GM23248 (cell line): ENCODE results near the gene LSAMP. TPM values are rescaled to one million over a fixed set of nuclear protein-coding genes. Genes with fewer than 3 reads are reported as not detected.

ENCODE experiments used
- DNase-seq: peaks from one replicate; pipeline ENCODE4 v3.0.0-alpha.2; 2015
- H2AFZ ChIP-seq: fragments of 200-600 bp; sonication (generic); 2 replicates; pipeline ENCODE4 v1.6.1; 2016; ENCODE audit warnings: antibody characterized with exemption
- H3F3A ChIP-seq: fragments of 200-600 bp; sonication (generic); 2 replicates; pipeline ENCODE4 v1.6.1; 2016; ENCODE audit warnings: mild to moderate bottlenecking, antibody characterized with exemption, mixed run types; ENCODE audit not compliant: insufficient read depth
- H3K27ac ChIP-seq: fragments of 200-600 bp; sonication (generic); 2 replicates; pipeline ENCODE4 v1.5.1; 2016; ENCODE audit warnings: mild to moderate bottlenecking
- H3K27me3 ChIP-seq: fragments of 200-600 bp; sonication (generic); replicated peaks from 2 replicates; pipeline ENCODE4 v1.6.1; 2016; ENCODE audit warnings: mild to moderate bottlenecking; ENCODE audit not compliant: insufficient read depth
- H3K36me3 ChIP-seq: fragments of 200-600 bp; sonication (generic); 2 replicates; pipeline ENCODE4 v1.6.1; 2016; ENCODE audit warnings: low read depth, mild to moderate bottlenecking
- H3K4me1 ChIP-seq: fragments of 200-600 bp; sonication (generic); 2 replicates; pipeline ENCODE4 v1.6.1; 2016; ENCODE audit warnings: mild to moderate bottlenecking; ENCODE audit not compliant: insufficient read depth
- H3K4me2 ChIP-seq: fragments of 200-600 bp; sonication (generic); one replicate; pipeline ENCODE4 v1.6.1; 2016; ENCODE audit warnings: mild to moderate bottlenecking; ENCODE audit not compliant: unreplicated experiment
- H3K4me3 ChIP-seq: fragments of 200-600 bp; sonication (generic); 2 replicates; pipeline ENCODE4 v1.5.1; 2016; ENCODE audit warnings: mild to moderate bottlenecking
- H3K79me2 ChIP-seq: fragments of 200-600 bp; sonication (generic); 2 replicates; pipeline ENCODE4 v1.6.1; 2016; ENCODE audit warnings: mild to moderate bottlenecking; ENCODE audit not compliant: insufficient read depth
- H3K9ac ChIP-seq: fragments of 200-600 bp; sonication (generic); 2 replicates; pipeline ENCODE4 v1.6.1; 2016; ENCODE audit warnings: mild to moderate bottlenecking
- H3K9me2 ChIP-seq: fragments of 200-600 bp; sonication (generic); 2 replicates; pipeline ENCODE4 v1.6.1; 2016; ENCODE audit warnings: mixed run types, mild to moderate bottlenecking, moderate library complexity; ENCODE audit not compliant: insufficient read depth
- H3K9me3 ChIP-seq: fragments of 200-600 bp; sonication (generic); one replicate; pipeline ENCODE4 v1.6.1; 2017; ENCODE audit warnings: low read depth
- H4K20me1 ChIP-seq: fragments of 200-600 bp; sonication (generic); 2 replicates; pipeline ENCODE4 v1.6.0; 2016; ENCODE audit not compliant: insufficient read depth
- EZH2 ChIP-seq: fragments of 200-600 bp; sonication (generic); IDR thresholded peaks from 2 replicates; pipeline ENCODE4 v1.6.1; 2018; ENCODE audit warnings: antibody characterized with exemption, mild to moderate bottlenecking; ENCODE audit not compliant: insufficient read depth, poor library complexity, severe bottlenecking
- EZH2phosphoT487 ChIP-seq: fragments of 200-600 bp; sonication (generic); IDR thresholded peaks from 2 replicates; pipeline ENCODE4 v1.6.1; 2018; ENCODE audit warnings: antibody characterized with exemption, moderate library complexity, mild to moderate bottlenecking, low read depth; ENCODE audit not compliant: insufficient read depth
- WGBS, 2 experiments: methylation state at CpG; one replicate each; pipeline ENCODE4 v1.1.6; 2015 to 2017; ENCODE audit warnings: low lambda C conversion rate in 2 of 2, low coverage in 1 of 2; ENCODE audit errors: missing lambda C conversion rate in 2 of 2; 5-methylcytosine and 5-hydroxymethylcytosine counted together
- in situ Hi-C: fragments of 300-500 bp; cut with MboI; formaldehyde crosslinking; loops from 2 replicates; pipeline ENCODE4 v1.15.0; 2020
- polyA plus RNA-seq: library from polyadenylated mRNA; unstranded; fragments of >200 nt; fragmentation: Nextera tagmentation; extraction: Ambion mirVana; gene quantifications from 2 replicates; pipeline ENCODE4 v1.2.1, GENCODE V29; 2016
- total RNA-seq: library from RNA; depleted of rRNA; stranded (reverse); fragments of >200 nt; shearing (Covaris generic); gene quantifications from 2 replicates; pipeline ENCODE4 v1.2.3, GENCODE V29; 2014

LSAMP gene
- total and polyA plus RNA-seq, 2 experiments from 2014 or later: 4.5 to 9.3 TPM

DNA sequence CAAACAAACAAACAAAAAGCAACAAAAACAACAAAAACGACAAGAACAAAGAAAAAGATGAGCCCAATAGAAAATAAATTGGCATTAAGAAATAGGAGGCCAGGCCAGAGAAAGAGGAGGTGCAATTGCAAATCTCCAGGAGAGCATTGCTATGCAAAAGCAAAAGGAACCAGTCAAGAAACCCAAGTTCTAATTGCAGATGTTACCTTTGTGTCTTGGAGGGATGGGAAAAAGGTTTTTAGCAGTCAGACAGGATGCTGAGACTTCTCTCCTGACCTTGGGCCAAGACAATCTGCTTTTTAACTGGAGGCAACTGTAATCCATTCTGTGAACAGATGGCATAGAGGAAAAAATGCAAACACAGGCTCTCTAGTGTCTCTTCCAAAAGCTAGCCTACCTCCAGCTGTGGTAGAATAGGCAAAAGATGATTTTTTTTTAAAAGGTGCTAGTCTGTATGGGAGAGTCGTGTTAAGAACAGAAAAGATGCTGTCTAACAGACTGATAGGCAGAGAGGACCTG is 56.4 kb downstream of the LSAMP start:
- Histone ChIP-seq H3K4me3 (no peak overlapping the region), H4K20me1 (no peaks in the 10 kb centered on the region), H3K9ac (no peak overlapping the region), H3K27ac (no peak overlapping the region), H3K9me2 (no peaks in the 10 kb centered on the region), H3K79me2 (no peaks in the 10 kb centered on the region), H3K27me3 (no peaks in the 10 kb centered on the region), H3K9me3 (no peaks in the 10 kb centered on the region), H2AFZ (no peak overlapping the region), H3K4me1 (no peaks in the 10 kb centered on the region), H3K4me2 (no peak overlapping the region), H3F3A (no peaks in the 10 kb centered on the region), H3K36me3 (no peaks in the 10 kb centered on the region)
- DNase-seq: no peak
- TF ChIP-seq EZH2: no peak
- no peak for TF ChIP-seq EZH2phosphoT487
- 3% methylated on average over 2 of the region's 2 CpGs for WGBS, 2 experiments
- in situ Hi-C loops: no loop called here

GRCh38 chr3:116386168-116386567 is 59.1 kb downstream of the LSAMP start:
- no peaks in the 10 kb centered on the region for H4K20me1 ChIP-seq
- 40% methylated on average over 2 of the region's 2 CpGs for WGBS, 2 experiments
- no peaks in the 10 kb centered on the region for H3F3A ChIP-seq
- no peaks in the 10 kb centered on the region for H3K79me2 ChIP-seq
- no peaks in the 10 kb centered on the region for H3K36me3 ChIP-seq
- no peak overlapping the region for H3K4me3 ChIP-seq
- H3K4me2 ChIP-seq: no peak overlapping the region
- no peak overlapping the region for H2AFZ ChIP-seq
- H3K9me3 ChIP-seq: no peaks in the 10 kb centered on the region
- no peaks in the 10 kb centered on the region for H3K9me2 ChIP-seq
- H3K9ac ChIP-seq: no peak overlapping the region
- no peak overlapping the region for H3K27ac ChIP-seq
- TF ChIP-seq EZH2phosphoT487 (no peak), EZH2 (no peak)
- no peaks in the 10 kb centered on the region for H3K27me3 ChIP-seq
- H3K4me1 ChIP-seq: no peaks in the 10 kb centered on the region
- no peak for DNase-seq
- in situ Hi-C loops: no loop called here

DNA sequence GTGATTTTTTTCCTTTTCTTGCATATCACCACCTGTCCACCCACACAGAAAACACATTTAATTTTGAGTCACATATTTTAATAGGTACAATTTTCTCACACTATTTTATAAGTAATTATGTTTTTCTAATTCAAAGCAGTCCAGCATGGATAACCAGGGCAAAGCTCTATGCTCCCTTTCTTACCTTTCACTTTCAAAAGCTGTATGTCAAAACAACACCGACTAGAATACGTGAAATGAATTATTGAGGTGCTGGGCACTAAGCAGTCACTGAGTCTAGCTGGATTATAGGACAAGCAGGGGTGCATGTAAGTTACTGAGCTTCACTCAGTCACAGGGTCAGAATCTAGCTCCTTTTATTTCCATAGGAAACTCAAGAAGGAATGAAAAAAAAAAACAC is 60.6 kb downstream of the LSAMP start:
- Histone ChIP-seq H3K79me2 (no peaks in the 10 kb centered on the region), H3K27ac (no peak overlapping the region), H3K9me2 (no peaks in the 10 kb centered on the region), H3K4me2 (no peak overlapping the region), H4K20me1 (no peaks in the 10 kb centered on the region), H3K9me3 (no peaks in the 10 kb centered on the region), H3F3A (no peaks in the 10 kb centered on the region), H2AFZ (no peak overlapping the region), H3K9ac (no peak overlapping the region), H3K4me3 (no peak overlapping the region), H3K4me1 (no peaks in the 10 kb centered on the region), H3K27me3 (no peaks in the 10 kb centered on the region), H3K36me3 (no peaks in the 10 kb centered on the region)
- in situ Hi-C loops: no loop called here
- DNase-seq: no peak
- no peak for TF ChIP-seq EZH2
- no peak for TF ChIP-seq EZH2phosphoT487
- WGBS, 2 experiments: 75 to 80% methylated on average over 2 of the region's 2 CpGs

- Histone ChIP-seq H3K27me3 (no peaks in the 10 kb centered on the region), H3K9me3 (no peaks in the 10 kb centered on the region), H3K9me2 (no peaks in the 10 kb centered on the region), H3F3A (no peaks in the 10 kb centered on the region), H3K79me2 (no peaks in the 10 kb centered on the region), H3K4me3 (no peak overlapping the region), H3K4me1 (no peaks in the 10 kb centered on the region), H3K9ac (no peak overlapping the region), H4K20me1 (no peaks in the 10 kb centered on the region), H3K4me2 (no peak overlapping the region), H3K27ac (no peak overlapping the region), H2AFZ (no peak overlapping the region), H3K36me3 (no peaks in the 10 kb centered on the region)
- in situ Hi-C loops: no loop called here
- DNase-seq: no peak
- 34 to 40% methylated on average over 1 of the region's 1 CpG for WGBS, 2 experiments
- TF ChIP-seq EZH2: no peak
- TF ChIP-seq EZH2phosphoT487: no peak
Observed at GRCh38 chr3:116378077-116378476, 67.2 kb downstream of the LSAMP start.

- DNase-seq: no peak
- H3K36me3 ChIP-seq: no peaks in the 10 kb centered on the region
- H3K9me3 ChIP-seq: no peaks in the 10 kb centered on the region
- TF ChIP-seq EZH2: no peak
- TF ChIP-seq EZH2phosphoT487: no peak
- H3K4me3 ChIP-seq: no peak overlapping the region
- no peaks in the 10 kb centered on the region for H3K9me2 ChIP-seq
- no peak overlapping the region for H3K9ac ChIP-seq
- H3K4me1 ChIP-seq: no peaks in the 10 kb centered on the region
- H3K27ac ChIP-seq: no peak overlapping the region
- WGBS, 2 experiments: 0 to 6% methylated on average over 2 of the region's 2 CpGs
- no peaks in the 10 kb centered on the region for H3K27me3 ChIP-seq
- no peaks in the 10 kb centered on the region for H3F3A ChIP-seq
- H2AFZ ChIP-seq: no peak overlapping the region
- in situ Hi-C loops: no loop called here
- no peaks in the 10 kb centered on the region for H4K20me1 ChIP-seq
- no peaks in the 10 kb centered on the region for H3K79me2 ChIP-seq
- no peak overlapping the region for H3K4me2 ChIP-seq
Observed at GRCh38 chr3:116374901-116375300, 70.4 kb downstream of the LSAMP start.
